Ishikawa (cell line): Measurements from ENCODE around the gene C5orf58.

Source experiments
- CEBPB ChIP-seq: IDR thresholded peaks from 2 replicates; pipeline ENCODE4 v1.6.1; 2012
- CREB1 ChIP-seq: IDR thresholded peaks from 2 replicates; pipeline ENCODE4 v1.6.1; 2012; ENCODE audit warnings: low read depth
- EGR1 ChIP-seq: IDR thresholded peaks from 2 replicates; pipeline ENCODE4 v1.6.1; 2012
- EP300 ChIP-seq: IDR thresholded peaks from 2 replicates; pipeline ENCODE4 v1.6.1; 2012; ENCODE audit warnings: borderline replicate concordance
- MAX ChIP-seq: IDR thresholded peaks from 2 replicates; pipeline ENCODE4 v1.6.1; 2012
- NFIC ChIP-seq: IDR thresholded peaks from 2 replicates; pipeline ENCODE4 v1.6.1; 2012
- RAD21 ChIP-seq: IDR thresholded peaks from 2 replicates; pipeline ENCODE4 v1.6.1; 2012; ENCODE audit warnings: low read depth
- REST ChIP-seq: IDR thresholded peaks from 2 replicates; pipeline ENCODE4 v1.6.1; 2012; ENCODE audit warnings: low read depth, mild to moderate bottlenecking
- TAF1 ChIP-seq: IDR thresholded peaks from 2 replicates; pipeline ENCODE4 v1.6.1; 2012; ENCODE audit warnings: low read depth, mild to moderate bottlenecking
- TCF12 ChIP-seq: IDR thresholded peaks from 2 replicates; pipeline ENCODE4 v1.6.1; 2012; ENCODE audit warnings: low read depth
- USF1 ChIP-seq: IDR thresholded peaks from 2 replicates; pipeline ENCODE4 v1.6.1; 2012
- YY1 ChIP-seq: IDR thresholded peaks from 2 replicates; pipeline ENCODE4 v1.6.1; 2012; ENCODE audit warnings: low read depth
- ZBTB7A ChIP-seq: IDR thresholded peaks from 2 replicates; pipeline ENCODE4 v1.6.1; 2012; ENCODE audit warnings: low read depth

- no peak for TF ChIP-seq TCF12
- no peak for TF ChIP-seq MAX
- no peak for TF ChIP-seq RAD21
- no peak for TF ChIP-seq EGR1
- TF ChIP-seq REST = no peak
- no peak for TF ChIP-seq CREB1
- no peak for TF ChIP-seq TAF1
- TF ChIP-seq EP300 = no peak
- TF ChIP-seq USF1 = no peak
- no peak for TF ChIP-seq YY1
- TF ChIP-seq CEBPB = no peak
- TF ChIP-seq ZBTB7A = no peak
- no peak for TF ChIP-seq NFIC
Observed at GRCh38 chr5:170223906-170224305, 8.9 kb upstream of the C5orf58 start.
